H1 (cell line): ENCODE data around the gene DRAXIN. TPM values are rescaled to one million over a fixed set of nuclear protein-coding genes. Genes with fewer than 3 reads are reported as not detected.

ENCODE experiments used
- CTCF ChIA-PET: fragments of 300-600 bp; sonication (Branson Sonifier 250); formaldehyde crosslinking; loops from one replicate; lab custom pipeline; 2021; ENCODE audit not compliant: partially characterized antibody; lab: Charles Lee
- POLR2A ChIA-PET: fragments of 300-600 bp; sonication (Branson Sonifier 250); formaldehyde crosslinking; loops from one replicate; lab custom pipeline; 2021; ENCODE audit warnings: inconsistent platforms; ENCODE audit not compliant: partially characterized antibody; lab: Charles Lee
- DNase-seq, 2 experiments: peaks; one replicate each; pipeline versions ENCODE4 v3.0.0 to v3.0.0-alpha.2; 2010 to 2022; ENCODE audit warnings: low spot score in 2 of 2, low read depth in 1 of 2, mixed read lengths in 1 of 2
- FAIRE-seq: peaks from 2 replicates; lab custom pipeline; 2011; peaks lifted over from hg19 to GRCh38; lab: Jason Lieb, UNC
- H2AFZ ChIP-seq: 2 replicates; pipeline ENCODE4 v1.8.1; 2012; ENCODE audit warnings: low read length, inconsistent platforms
- H2AK5ac ChIP-seq: 2 replicates; pipeline ENCODE4 v1.6.1; 2013; ENCODE audit warnings: low read depth, low read length
- H2BK120ac ChIP-seq: replicated peaks from 2 replicates; pipeline ENCODE3; 2013; ENCODE audit warnings: low read depth, low read length, inconsistent platforms
- H2BK12ac ChIP-seq: 2 replicates; pipeline ENCODE4 v1.6.1; 2013; ENCODE audit warnings: low read depth, low read length
- H2BK15ac ChIP-seq: 2 replicates; pipeline ENCODE4 v1.6.1; 2013; ENCODE audit warnings: low read length
- H2BK20ac ChIP-seq: 2 replicates; pipeline ENCODE4 v1.6.1; 2013; ENCODE audit warnings: low read length
- H2BK5ac ChIP-seq: 2 replicates; pipeline ENCODE4 v1.6.1; 2013; ENCODE audit warnings: low read depth, low read length
- H3K14ac ChIP-seq: 2 replicates; pipeline ENCODE4 v1.6.1; 2013; ENCODE audit warnings: inconsistent platforms; ENCODE audit not compliant: insufficient read length
- H3K18ac ChIP-seq: 2 replicates; pipeline ENCODE4 v1.6.1; 2013; ENCODE audit warnings: low read length; ENCODE audit errors: extremely low read depth
- H3K23ac ChIP-seq: 2 replicates; pipeline ENCODE4 v1.6.1; 2013; ENCODE audit warnings: inconsistent platforms; ENCODE audit not compliant: insufficient read length
- H3K23me2 ChIP-seq: 2 replicates; pipeline ENCODE4 v1.6.1; 2013; ENCODE audit warnings: low read depth, low read length
- H3K27ac ChIP-seq: 2 replicates; pipeline ENCODE4 v1.6.1; 2011; ENCODE audit warnings: low read depth, low read length, inconsistent platforms
- H3K27me3 ChIP-seq, 4 experiments: replicated peaks in 1 of 4; 1 replicate in 1 of 4; 2 replicates in 3 of 4; pipeline versions ENCODE4 v1.6.1 to v1.8.1; 2011 to 2013; ENCODE audit warnings: low read length in 3 of 4, mild to moderate bottlenecking in 3 of 4, inconsistent platforms in 2 of 4, mixed read lengths in 2 of 4, moderate library complexity in 1 of 4; ENCODE audit not compliant: control insufficient read depth in 3 of 4, insufficient read depth in 3 of 4; ENCODE audit errors: extremely low read depth in 1 of 4
- H3K36me3 ChIP-seq, 4 experiments: 2 replicates each; pipeline versions ENCODE4 v1.6.1 to v1.8.1; 2011 to 2013; ENCODE audit warnings: mild to moderate bottlenecking in 4 of 4, low read length in 3 of 4, moderate library complexity in 2 of 4, control low read depth in 1 of 4, inconsistent platforms in 1 of 4; ENCODE audit not compliant: insufficient read depth in 4 of 4, control insufficient read depth in 2 of 4
- H3K4ac ChIP-seq: replicated peaks from 2 replicates; pipeline ENCODE3; 2013; ENCODE audit warnings: low read length, low read depth, mixed read lengths, inconsistent platforms; ENCODE audit not compliant: insufficient read length
- H3K4me1 ChIP-seq, 4 experiments: replicated peaks in 1 of 4; 1 replicate in 1 of 4; 2 replicates in 3 of 4; pipeline versions ENCODE4 v1.6.1 to v1.8.1; 2011 to 2013; ENCODE audit warnings: low read length in 3 of 4, inconsistent platforms in 2 of 4, mixed read lengths in 1 of 4; ENCODE audit not compliant: insufficient read depth in 4 of 4, control insufficient read depth in 3 of 4
- H3K4me2 ChIP-seq, 2 experiments: 2 replicates each; pipeline versions ENCODE4 v1.6.1 to v1.8.1; 2011 to 2013; ENCODE audit warnings: low read depth in 2 of 2, low read length in 2 of 2, control low read depth in 1 of 2, inconsistent platforms in 1 of 2, mild to moderate bottlenecking in 1 of 2; ENCODE audit not compliant: insufficient read depth in 1 of 2
- H3K4me3 ChIP-seq, 4 experiments: fragments of 200-600, 300-600 bp in 1 of 4; sonication (generic), shearing (Covaris generic), sonication (Bioruptor Twin) in 1 of 4; 2 replicates each; pipeline versions ENCODE4 v1.5.1 to v1.8.1; 2011 to 2016; ENCODE audit warnings: low read length in 4 of 4, low read depth in 3 of 4, control low read depth in 2 of 4, inconsistent platforms in 2 of 4, mild to moderate bottlenecking in 2 of 4, mixed read lengths in 1 of 4, moderate library complexity in 1 of 4; ENCODE audit not compliant: insufficient read depth in 2 of 4; ENCODE audit errors: extremely low read depth in 1 of 4
- H3K56ac ChIP-seq: replicated peaks from 2 replicates; pipeline ENCODE3; 2013; ENCODE audit warnings: low read depth, mild to moderate bottlenecking, mixed read lengths, low read length, inconsistent platforms; ENCODE audit not compliant: insufficient read length
- H3K79me1 ChIP-seq: 2 replicates; pipeline ENCODE4 v1.6.1; 2013; ENCODE audit warnings: low read depth, low read length, control low read depth
- H3K79me2 ChIP-seq, 2 experiments: 2 replicates each; pipeline versions ENCODE4 v1.6.1 to v1.8.1; 2012 to 2013; ENCODE audit warnings: low read length in 2 of 2, mild to moderate bottlenecking in 2 of 2, inconsistent platforms in 1 of 2; ENCODE audit not compliant: insufficient read depth in 2 of 2, control insufficient read depth in 1 of 2
- H3K9ac ChIP-seq, 4 experiments: replicated peaks in 1 of 4; 1 replicate in 1 of 4; 2 replicates in 3 of 4; pipeline versions ENCODE4 v1.6.1 to v1.8.1; 2011 to 2013; ENCODE audit warnings: low read depth in 3 of 4, low read length in 3 of 4, control low read depth in 2 of 4, mild to moderate bottlenecking in 2 of 4, moderate library complexity in 2 of 4, inconsistent platforms in 1 of 4; ENCODE audit errors: extremely low read depth in 1 of 4
- H3K9me3 ChIP-seq, 2 experiments: 2 replicates each; pipeline versions ENCODE4 v1.6.1 to v1.8.1; 2012 to 2013; ENCODE audit warnings: mild to moderate bottlenecking in 2 of 2, moderate library complexity in 2 of 2, control low read depth in 1 of 2, inconsistent platforms in 1 of 2, low read depth in 1 of 2, low read length in 1 of 2, mixed read lengths in 1 of 2; ENCODE audit not compliant: insufficient read depth in 2 of 2
- H4K20me1 ChIP-seq, 2 experiments: replicated peaks in 1 of 2; 2 replicates each; pipeline versions ENCODE3 to v1.8.1; 2011 to 2013; ENCODE audit warnings: inconsistent platforms in 2 of 2, low read length in 2 of 2, mild to moderate bottlenecking in 1 of 2; ENCODE audit not compliant: insufficient read depth in 2 of 2, control insufficient read depth in 1 of 2
- H4K5ac ChIP-seq: 2 replicates; pipeline ENCODE4 v1.6.1; 2013; ENCODE audit warnings: low read length, low read depth, mixed read lengths, inconsistent platforms; ENCODE audit not compliant: insufficient read length
- H4K8ac ChIP-seq: 2 replicates; pipeline ENCODE4 v1.8.0; 2013; ENCODE audit warnings: mild to moderate bottlenecking, moderate library complexity, low read length, inconsistent platforms; ENCODE audit not compliant: insufficient read depth; ENCODE audit errors: extremely low read depth
- H4K91ac ChIP-seq: replicated peaks from 2 replicates; pipeline ENCODE3; 2013; ENCODE audit warnings: low read length, mixed read lengths, inconsistent platforms; ENCODE audit not compliant: insufficient read length
- BACH1 ChIP-seq: IDR thresholded peaks from 2 replicates; pipeline ENCODE4 v1.6.1; 2012; ENCODE audit warnings: low read length, improper control_type of control experiment
- CHD2 ChIP-seq: IDR thresholded peaks from 2 replicates; pipeline ENCODE4 v1.6.1; 2012; ENCODE audit warnings: low read length, improper control_type of control experiment
- GTF2F1 ChIP-seq: IDR thresholded peaks from 2 replicates; pipeline ENCODE4 v1.6.1; 2012; ENCODE audit warnings: low read depth, low read length, improper control_type of control experiment, borderline replicate concordance
- HDAC2 ChIP-seq, 2 experiments: fragments of 300-600 bp in 1 of 2; sonication (generic) in 1 of 2; IDR thresholded peaks; 2 replicates each; pipeline ENCODE4 v1.6.1; 2011 to 2012; ENCODE audit warnings: low read depth in 2 of 2, low read length in 2 of 2, mild to moderate bottlenecking in 2 of 2, moderate library complexity in 2 of 2, borderline replicate concordance in 1 of 2, inconsistent platforms in 1 of 2
- JUN ChIP-seq: IDR thresholded peaks from 2 replicates; pipeline ENCODE4 v1.6.1; 2011; ENCODE audit warnings: low read depth, mild to moderate bottlenecking, improper control_type of control experiment, low read length
- JUND ChIP-seq: IDR thresholded peaks from 2 replicates; pipeline ENCODE4 v1.6.1; 2011; ENCODE audit warnings: mild to moderate bottlenecking, improper control_type of control experiment, low read length
- NRF1 ChIP-seq: IDR thresholded peaks from 2 replicates; pipeline ENCODE4 v1.6.1; 2011; ENCODE audit warnings: mild to moderate bottlenecking, low read depth, low read length, improper control_type of control experiment
- RXRA ChIP-seq: IDR thresholded peaks from 2 replicates; pipeline ENCODE4 v1.6.1; 2011; ENCODE audit warnings: low read depth, mild to moderate bottlenecking, low read length, moderate library complexity; ENCODE audit not compliant: insufficient read depth
- TAF7 ChIP-seq: optimal IDR thresholded peaks from 2 replicates; pipeline ENCODE3; 2011; ENCODE audit warnings: low read depth, mild to moderate bottlenecking, inconsistent platforms, low read length, moderate library complexity, borderline replicate concordance
- WGBS, 2 experiments: shearing (Covaris generic) in 1 of 2; methylation state at CpG; one replicate each; pipeline versions ENCODE4 v1.1.6 to v1.1.7; 2013 to 2015; ENCODE audit warnings: low lambda C conversion rate in 2 of 2, mixed read lengths in 2 of 2, inconsistent platforms in 1 of 2, low coverage in 1 of 2, missing lambda C conversion rate in 1 of 2; ENCODE audit not compliant: insufficient replicate concordance in 2 of 2, insufficient coverage in 1 of 2, insufficient read length in 1 of 2; ENCODE audit errors: extremely low coverage in 1 of 2, missing lambda C conversion rate in 1 of 2; 5-methylcytosine and 5-hydroxymethylcytosine counted together
- polyA plus RNA-seq, 7 experiments: library from polyadenylated mRNA; depleted of rRNA in 3 of 7; stranded (reverse) in 5 of 7; unstranded in 2 of 7; fragments of >200 nt in 5 of 7; fragments of 200-250 nt in 2 of 7; gene quantifications; 1 replicate in 5 of 7; 2 replicates in 1 of 7; 4 replicates in 1 of 7; pipeline versions ENCODE4 v1.2.1 to v1.2.3, GENCODE V29; 2011 to 2013; ENCODE audit warnings: missing spikeins in 2 of 7, mixed read lengths in 2 of 7
- total RNA-seq: library from RNA; stranded (reverse); fragmentation: NEBNext Ultra II Directional; extraction: Animal tissue kit (Norgen Biotek cat#: 25700); gene quantifications from 2 replicates; pipeline ENCODE4 v1.2.1, GENCODE V29; 2021
- TF ChIP-seq, protein P1 (sequence below): IDR thresholded peaks from 2 replicates; pipeline ENCODE4 v1.6.1; 2012; ENCODE audit warnings: inconsistent platforms
- TF ChIP-seq, protein P2 (sequence below), 3 experiments: IDR thresholded peaks; 1 replicate in 2 of 3; 2 replicates in 1 of 3; pipeline versions ENCODE4 v1.5.1 to v1.6.1; 2011; ENCODE audit warnings: low read length in 3 of 3, mild to moderate bottlenecking in 3 of 3, inconsistent platforms in 2 of 3, low read depth in 1 of 3, moderate library complexity in 1 of 3; ENCODE audit not compliant: insufficient read depth in 1 of 3; ENCODE audit errors: control extremely low read depth in 1 of 3

DRAXIN gene
- total and polyA plus RNA-seq, 2 of the 8 experiments (the other 6 are each of a cell fraction or from before 2014, with no cell fraction given), result 4.6 to 17.6 TPM

DNA sequence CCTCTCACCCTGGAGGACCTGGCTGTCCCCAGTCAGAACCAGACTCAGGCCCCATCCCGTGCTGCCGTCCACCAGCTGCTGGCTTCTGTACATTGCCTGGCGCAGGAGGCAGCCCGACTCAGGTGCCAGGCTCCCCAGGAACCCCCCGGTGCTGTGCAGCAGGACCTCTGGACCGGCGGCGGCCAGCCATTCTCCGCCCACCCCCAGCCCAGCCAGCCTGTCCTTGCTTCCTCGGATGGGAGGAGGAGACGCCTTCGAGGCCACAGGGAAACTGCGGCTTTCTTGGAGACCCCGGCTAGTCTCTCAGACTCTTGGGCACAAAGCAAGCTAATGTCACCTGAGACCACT lies 74.9 kb downstream of the DRAXIN start:
- no peak overlapping the region for H3K56ac ChIP-seq
- H2BK5ac ChIP-seq, result no peak overlapping the region
- no peak overlapping the region for H2AK5ac ChIP-seq
- H3K9ac ChIP-seq, result no peak overlapping the region
- no peak overlapping the region for H3K18ac ChIP-seq
- H2BK15ac ChIP-seq, result no peak overlapping the region
- H3K79me2 ChIP-seq, result no peaks in the 10 kb centered on the region
- H3K23ac ChIP-seq, result no peak overlapping the region
- WGBS, 2 experiments, result 92% methylated on average over 14 of the region's 14 CpGs; no CpG with 5 or more reads in 1 of the 2 experiments
- H4K20me1 ChIP-seq, result no peaks in the 10 kb centered on the region
- peaks cover 0 to 16% (median 10%) of the 10 kb centered on the region in 4 experiments; a peak in 6 of 7 replicates for H3K4me1 ChIP-seq
- no peak overlapping the region for H3K27ac ChIP-seq
- no peak overlapping the region for H3K4me2 ChIP-seq
- H3K4ac ChIP-seq, result no peak overlapping the region
- H2BK20ac ChIP-seq, result no peak overlapping the region
- no peak overlapping the region for H2BK12ac ChIP-seq
- H2BK120ac ChIP-seq, result no peak overlapping the region
- no peak for FAIRE-seq
- H4K8ac ChIP-seq, result no peak overlapping the region; the same call in 1 of the 2 replicates
- H4K91ac ChIP-seq, result no peak overlapping the region
- H3K14ac ChIP-seq, result no peak overlapping the region
- CTCF ChIA-PET, result interaction anchor here (0.5 to 3.4 kb wide), 4 partner anchors 13 to 20 kb away, joined by 3 to 21 read pairs (median 8); no protein-coding TSS in a partner anchor
- H3K9me3 ChIP-seq, result peaks cover 0 to 4% of the 10 kb centered on the region in 2 experiments; a peak in 1 of 4 replicates
- H3K27me3 ChIP-seq, result peaks cover 5 to 28% (median 18%) of the 10 kb centered on the region in 4 experiments
- POLR2A ChIA-PET, result interaction anchor here (0.6 to 4.3 kb wide), 2 partner anchors 13 to 125 kb away, joined by 3 to 21 read pairs; no protein-coding TSS in a partner anchor
- no peak overlapping the region for H3K4me3 ChIP-seq
- no peak overlapping the region for H4K5ac ChIP-seq
- H3K36me3 ChIP-seq, result no peaks in the 10 kb centered on the region
- H3K23me2 ChIP-seq, result peaks cover 3% of the 10 kb centered on the region; the same call in 1 of the 2 replicates
- H2AFZ ChIP-seq, result no peak overlapping the region
- no peaks in the 10 kb centered on the region for H3K79me1 ChIP-seq
- no peak for DNase-seq
- TF ChIP-seq, protein P1, sequence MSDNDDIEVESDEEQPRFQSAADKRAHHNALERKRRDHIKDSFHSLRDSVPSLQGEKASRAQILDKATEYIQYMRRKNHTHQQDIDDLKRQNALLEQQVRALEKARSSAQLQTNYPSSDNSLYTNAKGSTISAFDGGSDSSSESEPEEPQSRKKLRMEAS, result no peak
- TF ChIP-seq BACH1 (no peak), GTF2F1 (no peak), JUND (no peak), TAF7 (no peak), RXRA (no peak), JUN (no peak), NRF1 (no peak), HDAC2 (IDR thresholded peaks at IDR 0.05; ENCODE audit: borderline replicate concordance in 1 of 2, low read depth in 2 of 2, low read length in 2 of 2) (no peak), CHD2 (no peak)
- TF ChIP-seq, protein P2, sequence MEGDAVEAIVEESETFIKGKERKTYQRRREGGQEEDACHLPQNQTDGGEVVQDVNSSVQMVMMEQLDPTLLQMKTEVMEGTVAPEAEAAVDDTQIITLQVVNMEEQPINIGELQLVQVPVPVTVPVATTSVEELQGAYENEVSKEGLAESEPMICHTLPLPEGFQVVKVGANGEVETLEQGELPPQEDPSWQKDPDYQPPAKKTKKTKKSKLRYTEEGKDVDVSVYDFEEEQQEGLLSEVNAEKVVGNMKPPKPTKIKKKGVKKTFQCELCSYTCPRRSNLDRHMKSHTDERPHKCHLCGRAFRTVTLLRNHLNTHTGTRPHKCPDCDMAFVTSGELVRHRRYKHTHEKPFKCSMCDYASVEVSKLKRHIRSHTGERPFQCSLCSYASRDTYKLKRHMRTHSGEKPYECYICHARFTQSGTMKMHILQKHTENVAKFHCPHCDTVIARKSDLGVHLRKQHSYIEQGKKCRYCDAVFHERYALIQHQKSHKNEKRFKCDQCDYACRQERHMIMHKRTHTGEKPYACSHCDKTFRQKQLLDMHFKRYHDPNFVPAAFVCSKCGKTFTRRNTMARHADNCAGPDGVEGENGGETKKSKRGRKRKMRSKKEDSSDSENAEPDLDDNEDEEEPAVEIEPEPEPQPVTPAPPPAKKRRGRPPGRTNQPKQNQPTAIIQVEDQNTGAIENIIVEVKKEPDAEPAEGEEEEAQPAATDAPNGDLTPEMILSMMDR (IDR thresholded peaks at IDR 0.05; ENCODE audit: control extremely low read depth in 1 of 3, insufficient read depth in 1 of 3, low read depth in 1 of 3, low read length in 3 of 3), result no peak
